ENCODE measurements around the gene SPDYE3.

DNA sequence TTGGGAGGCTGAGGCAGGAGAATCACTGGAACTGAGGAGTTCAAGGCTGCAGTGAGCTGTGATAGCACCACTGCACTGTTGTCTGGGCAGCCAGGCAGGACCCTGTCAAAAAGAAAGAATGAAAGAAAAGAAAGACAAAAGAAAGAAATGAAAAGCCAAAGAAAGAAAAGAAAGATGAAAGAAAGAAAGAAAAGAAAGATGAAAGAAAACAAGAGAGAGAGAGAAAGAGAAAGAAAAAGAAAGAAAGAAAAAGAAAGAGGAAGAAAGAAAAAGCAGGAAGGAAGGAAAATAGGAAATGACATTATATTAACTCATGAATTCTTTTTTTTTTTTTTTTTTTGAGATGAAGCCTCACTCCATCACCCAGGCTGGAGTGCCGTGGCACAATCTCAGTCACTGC is 32.4 kb upstream of the SPDYE3 start:
- TF ChIP-seq CTCF (conservative IDR thresholded peaks at IDR 0.05; ENCODE audit: low read depth, low read length) (no peak), EZH2 (IDR thresholded peaks at IDR 0.05; ENCODE audit: borderline replicate concordance, low read depth, low read length, poor library complexity, severe bottlenecking) (no peak)

Measured in A673 (cell line).